HEK293 (cell line): ENCODE results near the gene TMEM198.
A peak's percentile ranks its signal among the peaks of the same experiment; 100 is the strongest.

Experiments
- FEZF1 ChIP-seq: fragments of 450-650 bp; formaldehyde crosslinking; IDR thresholded peaks from 2 replicates; pipeline ENCODE4 v1.5.1; 2016; ENCODE audit warnings: missing biosample characterization, missing genetic modification characterization
- GLI2 ChIP-seq: fragments of 450-650 bp; formaldehyde crosslinking; IDR thresholded peaks from 2 replicates; pipeline ENCODE4; 2017; ENCODE audit warnings: missing biosample characterization, missing genetic modification characterization, low read depth, borderline replicate concordance
- KLF1 ChIP-seq: fragments of 450-650 bp; formaldehyde crosslinking; IDR thresholded peaks from 2 replicates; pipeline ENCODE4 v1.5.1; 2016; ENCODE audit warnings: missing biosample characterization, missing genetic modification characterization
- KLF9 ChIP-seq: fragments of 450-650 bp; formaldehyde crosslinking; IDR thresholded peaks from 2 replicates; pipeline ENCODE4 v1.5.1; 2016; ENCODE audit warnings: missing biosample characterization, missing genetic modification characterization, low read depth
- PRDM1 ChIP-seq: fragments of 450-650 bp; formaldehyde crosslinking; IDR thresholded peaks from 2 replicates; pipeline ENCODE4; 2016; ENCODE audit warnings: missing biosample characterization, missing genetic modification characterization
- YY1 ChIP-seq: fragments of 450-650 bp; formaldehyde crosslinking; IDR thresholded peaks from 2 replicates; pipeline ENCODE4 v1.5.1; 2018; ENCODE audit warnings: missing biosample characterization, missing genetic modification characterization
- ZBTB8A ChIP-seq: fragments of 450-650 bp; formaldehyde crosslinking; IDR thresholded peaks from 2 replicates; pipeline ENCODE4 v1.5.1; 2016; ENCODE audit warnings: missing biosample characterization, missing genetic modification characterization
- ZNF10 ChIP-seq: fragments of 450-650 bp; formaldehyde crosslinking; IDR thresholded peaks from 2 replicates; pipeline ENCODE4 v1.5.1; 2017; ENCODE audit warnings: missing biosample characterization, missing genetic modification characterization
- ZNF112 ChIP-seq: fragments of 450-650 bp; formaldehyde crosslinking; IDR thresholded peaks from 2 replicates; pipeline ENCODE4 v1.5.0; 2017; ENCODE audit warnings: missing biosample characterization, missing genetic modification characterization
- ZNF132 ChIP-seq: fragments of 450-650 bp; formaldehyde crosslinking; IDR thresholded peaks from 2 replicates; pipeline ENCODE4 v1.5.1; 2017; ENCODE audit warnings: missing biosample characterization, missing genetic modification characterization, borderline replicate concordance
- ZNF133 ChIP-seq: fragments of 450-650 bp; formaldehyde crosslinking; IDR thresholded peaks from 2 replicates; pipeline ENCODE4 v1.5.1; 2016; ENCODE audit warnings: missing biosample characterization, missing genetic modification characterization
- ZNF138 ChIP-seq: fragments of 450-650 bp; formaldehyde crosslinking; IDR thresholded peaks from 2 replicates; pipeline ENCODE4 v1.5.1; 2016; ENCODE audit warnings: missing biosample characterization, missing genetic modification characterization, borderline replicate concordance
- ZNF211 ChIP-seq: fragments of 450-650 bp; formaldehyde crosslinking; IDR thresholded peaks from 2 replicates; pipeline ENCODE4 v1.5.1; 2016; ENCODE audit warnings: low read depth, missing biosample characterization, missing genetic modification characterization
- ZNF223 ChIP-seq: fragments of 450-650 bp; formaldehyde crosslinking; IDR thresholded peaks from 2 replicates; pipeline ENCODE4 v1.5.1; 2016; ENCODE audit warnings: missing biosample characterization, missing genetic modification characterization
- ZNF239 ChIP-seq: fragments of 450-650 bp; formaldehyde crosslinking; IDR thresholded peaks from 2 replicates; pipeline ENCODE4 v1.5.1; 2016; ENCODE audit warnings: missing biosample characterization, missing genetic modification characterization
- ZNF274 ChIP-seq, 2 experiments: fragments of 200-500 bp in 1 of 2; fragments of 450-650 bp in 1 of 2; sonication (Bioruptor generic) in 1 of 2; formaldehyde crosslinking in 1 of 2; IDR thresholded peaks; 2 replicates each; pipeline versions ENCODE4 v1.5.1 to v1.6.1; 2014 to 2016; ENCODE audit warnings: borderline replicate concordance in 1 of 2, inconsistent platforms in 1 of 2, low read length in 1 of 2, missing biosample characterization in 1 of 2, missing genetic modification characterization in 1 of 2
- ZNF335 ChIP-seq: fragments of 450-650 bp; formaldehyde crosslinking; conservative IDR thresholded peaks from 2 replicates; pipeline ENCODE4 v1.5.1; 2016; ENCODE audit warnings: missing biosample characterization, missing genetic modification characterization
- ZNF37A ChIP-seq: fragments of 450-650 bp; IDR thresholded peaks from 2 replicates; pipeline ENCODE4 v1.5.1; 2018; ENCODE audit warnings: missing biosample characterization, missing genetic modification characterization
- ZNF501 ChIP-seq: fragments of 450-650 bp; formaldehyde crosslinking; IDR thresholded peaks from 2 replicates; pipeline ENCODE4 v1.5.1; 2016; ENCODE audit warnings: missing biosample characterization, missing genetic modification characterization
- ZNF561 ChIP-seq: fragments of 450-650 bp; IDR thresholded peaks from 2 replicates; pipeline ENCODE4 v1.5.1; 2018; ENCODE audit warnings: missing biosample characterization, missing genetic modification characterization, borderline replicate concordance
- ZNF623 ChIP-seq: fragments of 450-650 bp; formaldehyde crosslinking; IDR thresholded peaks from 2 replicates; pipeline ENCODE4 v1.5.1; 2016; ENCODE audit warnings: missing biosample characterization, missing genetic modification characterization
- ZNF658 ChIP-seq: fragments of 450-650 bp; formaldehyde crosslinking; IDR thresholded peaks from 2 replicates; pipeline ENCODE4; 2016; ENCODE audit warnings: missing biosample characterization, missing genetic modification characterization
- ZXDB ChIP-seq: fragments of 450-650 bp; formaldehyde crosslinking; IDR thresholded peaks from 2 replicates; pipeline ENCODE4 v1.5.1; 2016; ENCODE audit warnings: missing biosample characterization, missing genetic modification characterization
- TF ChIP-seq, protein P1 (sequence below): fragments of 450-650 bp; formaldehyde crosslinking; IDR thresholded peaks from 2 replicates; pipeline ENCODE4 v1.5.1; 2016; ENCODE audit warnings: missing biosample characterization, missing genetic modification characterization
- TF ChIP-seq, protein P2 (sequence below): fragments of 450-650 bp; formaldehyde crosslinking; IDR thresholded peaks from 2 replicates; pipeline ENCODE4 v1.5.1; 2016; ENCODE audit warnings: missing biosample characterization, missing genetic modification characterization
- TF ChIP-seq, protein P3 (sequence below): fragments of 450-650 bp; formaldehyde crosslinking; IDR thresholded peaks from 2 replicates; pipeline ENCODE4 v1.5.1; 2017; ENCODE audit warnings: missing biosample characterization, missing genetic modification characterization
- TF ChIP-seq, protein P4 (sequence below): fragments of 450-650 bp; formaldehyde crosslinking; IDR thresholded peaks from 2 replicates; pipeline ENCODE4 v1.5.1; 2017; ENCODE audit warnings: missing biosample characterization, missing genetic modification characterization
- TF ChIP-seq, protein P5 (sequence below): fragments of 450-650 bp; formaldehyde crosslinking; IDR thresholded peaks from 2 replicates; pipeline ENCODE4 v1.5.1; 2017; ENCODE audit warnings: missing biosample characterization, missing genetic modification characterization
- TF ChIP-seq, protein P6 (sequence below): fragments of 450-650 bp; formaldehyde crosslinking; IDR thresholded peaks from 2 replicates; pipeline ENCODE4 v1.5.1; 2016; ENCODE audit warnings: missing biosample characterization, missing genetic modification characterization
- TF ChIP-seq, protein P7 (sequence below): fragments of 450-650 bp; formaldehyde crosslinking; IDR thresholded peaks from 2 replicates; pipeline ENCODE4 v1.5.1; 2016; ENCODE audit warnings: missing biosample characterization, missing genetic modification characterization, borderline replicate concordance

TMEM198 gene

DNA sequence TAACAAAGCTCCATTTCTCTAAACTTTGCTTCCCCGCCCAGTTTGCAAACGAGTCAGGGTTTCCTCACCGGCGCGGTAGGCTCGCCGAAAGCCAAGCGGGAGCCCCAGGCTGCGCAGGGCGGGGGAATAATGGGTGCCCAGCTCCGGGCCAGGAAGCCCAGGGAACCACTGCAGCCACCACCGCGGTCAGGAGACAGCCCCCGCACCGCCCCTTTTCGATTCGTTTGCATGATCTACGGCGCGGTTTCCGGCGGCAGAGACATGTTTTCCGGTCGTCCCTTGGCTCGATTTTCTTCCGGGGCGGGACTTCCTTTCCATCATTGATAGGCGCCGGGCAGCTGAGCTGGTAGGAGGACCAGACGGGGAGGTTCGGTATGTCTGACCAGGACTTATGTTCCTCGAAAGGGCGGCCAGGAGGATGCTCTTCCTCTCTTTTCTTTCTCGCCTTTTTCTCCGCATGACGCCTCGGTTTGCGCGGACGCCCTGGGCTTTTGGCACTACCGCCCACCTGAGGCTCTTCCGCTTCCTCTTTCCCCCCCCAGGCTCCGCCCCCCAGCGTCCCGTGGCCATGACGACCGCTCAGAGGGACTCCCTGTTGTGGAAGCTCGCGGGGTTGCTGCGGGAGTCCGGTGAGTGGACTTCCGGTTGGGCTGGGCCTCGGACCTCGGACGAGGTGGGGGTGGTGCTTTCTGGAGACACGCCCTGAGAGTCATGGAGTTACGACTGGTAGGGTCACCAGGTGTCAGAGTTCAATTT is 53.9 kb downstream of the TMEM198 start, which contains the start of gene STK11IP (continued):
- TF ChIP-seq ZXDB (tag by site-specific recombination): peak; percentile 81
- TF ChIP-seq ZNF239 (tag by site-specific recombination): no peak
- TF ChIP-seq ZBTB8A (tag by site-specific recombination): peak; percentile 79
- TF ChIP-seq ZNF501 (tag by site-specific recombination): no peak
- TF ChIP-seq ZNF561 (tag by site-specific recombination): no peak
- TF ChIP-seq GLI2: no peak
- peak; percentile 54 for TF ChIP-seq KLF1
- TF ChIP-seq ZNF10 (tag by site-specific recombination): no peak
- peak; percentile 93 for TF ChIP-seq ZNF335
- no peak for TF ChIP-seq ZNF138 (tag by site-specific recombination)
- TF ChIP-seq, protein P1, sequence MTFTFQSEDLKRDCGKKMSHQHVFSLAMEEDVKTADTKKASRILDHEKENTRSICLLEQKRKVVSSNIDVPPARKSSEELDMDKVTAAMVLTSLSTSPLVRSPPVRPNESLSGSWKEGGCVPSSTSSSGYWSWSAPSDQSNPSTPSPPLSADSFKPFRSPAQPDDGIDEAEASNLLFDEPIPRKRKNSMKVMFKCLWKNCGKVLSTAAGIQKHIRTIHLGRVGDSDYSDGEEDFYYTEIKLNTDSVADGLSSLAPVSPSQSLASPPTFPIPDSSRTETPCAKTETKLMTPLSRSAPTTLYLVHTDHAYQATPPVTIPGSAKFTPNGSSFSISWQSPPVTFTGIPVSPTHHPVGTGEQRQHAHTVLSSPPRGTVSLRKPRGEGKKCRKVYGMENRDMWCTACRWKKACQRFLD (tag by site-specific recombination): no peak
- TF ChIP-seq, protein P2, sequence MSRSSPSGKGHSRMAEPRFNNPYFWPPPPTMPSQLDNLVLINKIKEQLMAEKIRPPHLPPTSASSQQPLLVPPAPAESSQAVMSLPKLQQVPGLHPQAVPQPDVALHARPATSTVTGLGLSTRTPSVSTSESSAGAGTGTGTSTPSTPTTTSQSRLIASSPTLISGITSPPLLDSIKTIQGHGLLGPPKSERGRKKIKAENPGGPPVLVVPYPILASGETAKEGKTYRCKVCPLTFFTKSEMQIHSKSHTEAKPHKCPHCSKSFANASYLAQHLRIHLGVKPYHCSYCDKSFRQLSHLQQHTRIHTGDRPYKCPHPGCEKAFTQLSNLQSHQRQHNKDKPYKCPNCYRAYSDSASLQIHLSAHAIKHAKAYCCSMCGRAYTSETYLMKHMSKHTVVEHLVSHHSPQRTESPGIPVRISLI (tag by site-specific recombination): no peak
- no peak for TF ChIP-seq ZNF211
- no peak for TF ChIP-seq ZNF274 (IDR thresholded peaks at IDR 0.05; ENCODE audit: low read length)
- no peak for TF ChIP-seq ZNF274 (tag by site-specific recombination; IDR thresholded peaks at IDR 0.05; ENCODE audit: borderline replicate concordance)
- TF ChIP-seq KLF9 (tag by site-specific recombination): peak; percentile 86
- TF ChIP-seq, protein P3, sequence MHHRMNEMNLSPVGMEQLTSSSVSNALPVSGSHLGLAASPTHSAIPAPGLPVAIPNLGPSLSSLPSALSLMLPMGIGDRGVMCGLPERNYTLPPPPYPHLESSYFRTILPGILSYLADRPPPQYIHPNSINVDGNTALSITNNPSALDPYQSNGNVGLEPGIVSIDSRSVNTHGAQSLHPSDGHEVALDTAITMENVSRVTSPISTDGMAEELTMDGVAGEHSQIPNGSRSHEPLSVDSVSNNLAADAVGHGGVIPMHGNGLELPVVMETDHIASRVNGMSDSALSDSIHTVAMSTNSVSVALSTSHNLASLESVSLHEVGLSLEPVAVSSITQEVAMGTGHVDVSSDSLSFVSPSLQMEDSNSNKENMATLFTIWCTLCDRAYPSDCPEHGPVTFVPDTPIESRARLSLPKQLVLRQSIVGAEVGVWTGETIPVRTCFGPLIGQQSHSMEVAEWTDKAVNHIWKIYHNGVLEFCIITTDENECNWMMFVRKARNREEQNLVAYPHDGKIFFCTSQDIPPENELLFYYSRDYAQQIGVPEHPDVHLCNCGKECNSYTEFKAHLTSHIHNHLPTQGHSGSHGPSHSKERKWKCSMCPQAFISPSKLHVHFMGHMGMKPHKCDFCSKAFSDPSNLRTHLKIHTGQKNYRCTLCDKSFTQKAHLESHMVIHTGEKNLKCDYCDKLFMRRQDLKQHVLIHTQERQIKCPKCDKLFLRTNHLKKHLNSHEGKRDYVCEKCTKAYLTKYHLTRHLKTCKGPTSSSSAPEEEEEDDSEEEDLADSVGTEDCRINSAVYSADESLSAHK (tag by site-specific recombination): no peak
- TF ChIP-seq, protein P4, sequence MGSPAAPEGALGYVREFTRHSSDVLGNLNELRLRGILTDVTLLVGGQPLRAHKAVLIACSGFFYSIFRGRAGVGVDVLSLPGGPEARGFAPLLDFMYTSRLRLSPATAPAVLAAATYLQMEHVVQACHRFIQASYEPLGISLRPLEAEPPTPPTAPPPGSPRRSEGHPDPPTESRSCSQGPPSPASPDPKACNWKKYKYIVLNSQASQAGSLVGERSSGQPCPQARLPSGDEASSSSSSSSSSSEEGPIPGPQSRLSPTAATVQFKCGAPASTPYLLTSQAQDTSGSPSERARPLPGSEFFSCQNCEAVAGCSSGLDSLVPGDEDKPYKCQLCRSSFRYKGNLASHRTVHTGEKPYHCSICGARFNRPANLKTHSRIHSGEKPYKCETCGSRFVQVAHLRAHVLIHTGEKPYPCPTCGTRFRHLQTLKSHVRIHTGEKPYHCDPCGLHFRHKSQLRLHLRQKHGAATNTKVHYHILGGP (tag by site-specific recombination): no peak
- TF ChIP-seq ZNF658 (tag by site-specific recombination): no peak
- TF ChIP-seq, protein P5, sequence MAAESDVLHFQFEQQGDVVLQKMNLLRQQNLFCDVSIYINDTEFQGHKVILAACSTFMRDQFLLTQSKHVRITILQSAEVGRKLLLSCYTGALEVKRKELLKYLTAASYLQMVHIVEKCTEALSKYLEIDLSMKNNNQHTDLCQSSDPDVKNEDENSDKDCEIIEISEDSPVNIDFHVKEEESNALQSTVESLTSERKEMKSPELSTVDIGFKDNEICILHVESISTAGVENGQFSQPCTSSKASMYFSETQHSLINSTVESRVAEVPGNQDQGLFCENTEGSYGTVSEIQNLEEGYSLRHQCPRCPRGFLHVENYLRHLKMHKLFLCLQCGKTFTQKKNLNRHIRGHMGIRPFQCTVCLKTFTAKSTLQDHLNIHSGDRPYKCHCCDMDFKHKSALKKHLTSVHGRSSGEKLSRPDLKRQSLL: peak; percentile 60; the same call in 1 of the 2 replicates
- TF ChIP-seq YY1 (tag by site-specific recombination): 0 out of 2 replicates have a peak, but pooled peaks have one; percentile 13
- no peak for TF ChIP-seq ZNF133 (tag by site-specific recombination)
- no peak for TF ChIP-seq FEZF1 (tag by site-specific recombination)
- TF ChIP-seq, protein P6, sequence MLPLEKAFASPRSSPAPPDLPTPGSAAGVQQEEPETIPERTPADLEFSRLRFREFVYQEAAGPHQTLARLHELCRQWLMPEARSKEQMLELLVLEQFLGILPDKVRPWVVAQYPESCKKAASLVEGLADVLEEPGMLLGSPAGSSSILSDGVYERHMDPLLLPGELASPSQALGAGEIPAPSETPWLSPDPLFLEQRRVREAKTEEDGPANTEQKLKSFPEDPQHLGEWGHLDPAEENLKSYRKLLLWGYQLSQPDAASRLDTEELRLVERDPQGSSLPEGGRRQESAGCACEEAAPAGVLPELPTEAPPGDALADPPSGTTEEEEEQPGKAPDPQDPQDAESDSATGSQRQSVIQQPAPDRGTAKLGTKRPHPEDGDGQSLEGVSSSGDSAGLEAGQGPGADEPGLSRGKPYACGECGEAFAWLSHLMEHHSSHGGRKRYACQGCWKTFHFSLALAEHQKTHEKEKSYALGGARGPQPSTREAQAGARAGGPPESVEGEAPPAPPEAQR (tag by site-specific recombination): no peak
- no peak for TF ChIP-seq ZNF112 (tag by site-specific recombination)
- TF ChIP-seq ZNF132: no peak
- no peak for TF ChIP-seq ZNF623 (tag by site-specific recombination)
- no peak for TF ChIP-seq ZNF223 (tag by site-specific recombination)
- TF ChIP-seq, protein P7, sequence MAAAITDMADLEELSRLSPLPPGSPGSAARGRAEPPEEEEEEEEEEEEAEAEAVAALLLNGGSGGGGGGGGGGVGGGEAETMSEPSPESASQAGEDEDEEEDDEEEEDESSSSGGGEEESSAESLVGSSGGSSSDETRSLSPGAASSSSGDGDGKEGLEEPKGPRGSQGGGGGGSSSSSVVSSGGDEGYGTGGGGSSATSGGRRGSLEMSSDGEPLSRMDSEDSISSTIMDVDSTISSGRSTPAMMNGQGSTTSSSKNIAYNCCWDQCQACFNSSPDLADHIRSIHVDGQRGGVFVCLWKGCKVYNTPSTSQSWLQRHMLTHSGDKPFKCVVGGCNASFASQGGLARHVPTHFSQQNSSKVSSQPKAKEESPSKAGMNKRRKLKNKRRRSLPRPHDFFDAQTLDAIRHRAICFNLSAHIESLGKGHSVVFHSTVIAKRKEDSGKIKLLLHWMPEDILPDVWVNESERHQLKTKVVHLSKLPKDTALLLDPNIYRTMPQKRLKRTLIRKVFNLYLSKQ (tag by site-specific recombination): no peak
- TF ChIP-seq PRDM1 (tag by site-specific recombination): no peak
- TF ChIP-seq ZNF37A: no peak
